Measurements from ENCODE around the gene SNX21. TPM values are rescaled to one million over a fixed set of nuclear protein-coding genes. Genes with fewer than 3 reads are reported as not detected.

SNX21 gene
- polyA plus RNA-seq, 2 of the 4 experiments (the other 2 are of a cell fraction), result 4.0 to 7.0 TPM

DNA sequence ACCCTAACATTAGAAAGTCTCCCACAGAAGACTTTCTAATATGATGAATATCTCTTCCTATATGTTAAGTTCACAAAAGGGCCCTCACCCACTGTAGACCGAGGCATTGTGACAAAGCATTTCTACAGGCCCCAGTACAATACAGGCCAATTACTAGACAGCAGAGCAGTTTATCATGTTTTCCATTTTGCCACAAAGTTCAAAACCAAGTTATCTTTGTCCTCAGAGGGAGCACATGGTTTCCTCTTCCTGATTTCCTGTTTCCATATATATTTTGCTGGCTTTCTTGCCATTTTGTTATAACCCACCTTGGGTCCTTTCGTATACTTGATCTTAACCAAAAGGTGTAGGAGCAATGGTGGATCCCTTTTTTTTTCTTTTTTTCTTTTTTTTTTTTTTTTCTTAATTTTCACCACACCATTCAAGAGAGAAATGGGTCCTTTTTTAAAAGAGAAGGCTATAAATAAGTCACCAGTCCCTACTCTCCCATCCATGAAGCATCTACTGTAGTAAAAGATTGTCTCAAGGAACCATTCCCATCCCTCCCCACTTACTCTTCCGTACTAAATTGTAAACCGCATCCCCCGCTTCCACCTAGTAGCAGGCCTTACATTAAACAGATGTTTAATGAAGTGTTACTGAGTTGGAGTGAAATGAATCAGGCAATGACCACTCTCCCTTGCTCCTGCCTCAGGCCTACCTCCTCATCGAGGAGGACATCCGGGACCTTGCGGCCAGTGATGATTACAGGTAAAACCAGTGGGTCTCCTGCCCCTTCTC lies 23.2 kb upstream of the SNX21 start:
- FAIRE-seq, result no peak

DNA sequence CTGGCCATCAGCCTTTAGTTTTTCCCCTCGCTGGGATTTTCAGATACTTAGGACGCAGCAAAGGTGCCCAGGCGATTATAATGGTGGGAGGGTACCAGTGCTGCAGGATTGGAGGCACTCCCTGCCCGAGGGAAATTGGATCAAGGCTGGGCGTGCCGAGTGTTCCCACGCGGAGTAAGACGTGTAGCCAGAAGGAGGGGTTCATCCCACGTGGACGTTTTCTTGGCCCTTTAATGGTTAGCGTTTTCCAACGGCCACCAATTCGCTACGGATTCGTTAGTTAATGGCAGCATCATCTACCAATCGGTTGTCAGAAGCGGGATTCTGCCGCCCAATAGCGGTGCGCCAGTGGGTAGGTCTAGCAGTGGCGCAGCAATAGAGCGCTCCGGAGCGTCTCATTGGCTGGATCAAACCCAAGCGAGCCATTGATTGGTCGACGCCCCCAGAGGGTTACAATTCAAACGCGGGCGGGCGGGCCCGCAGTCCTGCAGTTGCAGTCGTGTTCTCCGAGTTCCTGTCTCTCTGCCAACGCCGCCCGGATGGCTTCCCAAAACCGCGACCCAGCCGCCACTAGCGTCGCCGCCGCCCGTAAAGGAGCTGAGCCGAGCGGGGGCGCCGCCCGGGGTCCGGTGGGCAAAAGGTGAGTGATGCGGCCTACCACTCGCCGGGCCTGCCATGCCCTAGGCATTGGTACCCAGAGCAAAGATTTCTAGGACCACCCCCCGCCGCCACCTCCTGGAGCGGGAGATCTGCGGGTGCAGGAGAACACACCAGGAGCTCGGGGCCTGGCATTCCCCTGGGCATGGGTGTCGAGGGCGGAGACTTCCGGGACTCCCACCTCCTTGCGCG lies 21.2 kb upstream of the SNX21 start, which contains the start of gene UBE2C:
TSS of gene UBE2C (plus strand) at position 488 of the 849 bp plus-strand sequence. CDS start at position 540, 52 bp downstream.
- peak within 1 kb of the TSS; percentile 87 for H3K4me3 ChIP-seq
- FAIRE-seq, result peak; percentile 39
- peak within 1 kb of the TSS; percentile 99 for H3K4me2 ChIP-seq
- ATAC-seq, result peak; percentile 97 to 99
- H3K9me3 ChIP-seq, result no peaks in the 10 kb centered on the region
- peak; percentile 99 to 100 for DNase-seq (ENCODE audit: low read depth in 1 of 2, low spot score in 1 of 2)
- H3K4me1 ChIP-seq, result peaks cover 43% of the 10 kb centered on the region
- H3K27ac ChIP-seq, result peak within 1 kb of the TSS; percentile 84 to 93
- ChIA-PET POLR2A (interaction anchor here (0.8 to 1.5 kb wide), 2 partner anchors 10 to 22 kb away, joined by 3 to 6 read pairs; partner anchors contain the start of gene SNX21), CTCF (interaction anchor here (0.9 to 4.9 kb wide), 4 partner anchors 10 to 153 kb away, joined by 3 to 30 read pairs (median 6); partner anchors contain the start of genes DNTTIP1 and WFDC3)
- WGBS (ENCODE audit: missing lambda C conversion rate), result 1% methylated on average over 29 of the region's 65 CpGs
- TF ChIP-seq, protein P1, sequence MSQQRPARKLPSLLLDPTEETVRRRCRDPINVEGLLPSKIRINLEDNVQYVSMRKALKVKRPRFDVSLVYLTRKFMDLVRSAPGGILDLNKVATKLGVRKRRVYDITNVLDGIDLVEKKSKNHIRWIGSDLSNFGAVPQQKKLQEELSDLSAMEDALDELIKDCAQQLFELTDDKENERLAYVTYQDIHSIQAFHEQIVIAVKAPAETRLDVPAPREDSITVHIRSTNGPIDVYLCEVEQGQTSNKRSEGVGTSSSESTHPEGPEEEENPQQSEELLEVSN (IDR thresholded peaks at IDR 0.05; ENCODE audit: borderline replicate concordance, low read depth), result peak; percentile 47; the same call in 1 of the 2 replicates
- TF ChIP-seq BHLHE40 (IDR thresholded peaks at IDR 0.05; ENCODE audit: low read depth, low read length), result no peak
- TF ChIP-seq KDM5A (IDR thresholded peaks at IDR 0.05), result peak; percentile 85
- peak; percentile 32 for TF ChIP-seq POLR2A (IDR thresholded peaks at IDR 0.05; ENCODE audit: low read length)
- TF ChIP-seq BCL3 (IDR thresholded peaks at IDR 0.05), result no peak
- peak; percentile 89 for TF ChIP-seq USF2 (IDR thresholded peaks at IDR 0.05)
- TF ChIP-seq FOSB (CRISPR knock-in tag; IDR thresholded peaks at IDR 0.05), result no peak
- TF ChIP-seq RAD21 (conservative IDR thresholded peaks at IDR 0.05 in 1 of 2, IDR thresholded peaks at IDR 0.05 in 1 of 2), result no peak
- TF ChIP-seq JUNB (IDR thresholded peaks at IDR 0.05), result no peak
- TF ChIP-seq HDAC2 (IDR thresholded peaks at IDR 0.05), result peak; percentile 88

More for the DNA sequence above, 23.2 kb upstream of the SNX21 start:
- H3K4me2 ChIP-seq, result no peak overlapping the region
- ATAC-seq (no peak), DNase-seq (ENCODE audit: low read depth in 1 of 2, low spot score in 1 of 2) (no peak)
- POLR2A ChIA-PET, result no interaction called here
- H3K27ac ChIP-seq, result no peak overlapping the region
- whole genome bisulfite sequencing (ENCODE audit: missing lambda C conversion rate), result 95% methylated on average over 8 of the region's 8 CpGs
- CTCF ChIA-PET, result interaction anchor here (0.6 to 3.5 kb wide), 3 partner anchors 11 to 157 kb away, joined by 3 to 19 read pairs (median 4); no protein-coding TSS in a partner anchor
- no peaks in the 10 kb centered on the region for H3K9me3 ChIP-seq
- TF ChIP-seq RAD21 (conservative IDR thresholded peaks at IDR 0.05 in 1 of 2, IDR thresholded peaks at IDR 0.05 in 1 of 2), result no peak
- TF ChIP-seq NFE2L2 (conservative IDR thresholded peaks at IDR 0.05; ENCODE audit: low read length), result no peak
- TF ChIP-seq KDM1A (IDR thresholded peaks at IDR 0.05; ENCODE audit: low read depth), result no peak
- no peak for TF ChIP-seq FOXS1 (CRISPR knock-in tag; IDR thresholded peaks at IDR 0.05)
- no peak for TF ChIP-seq REST (IDR thresholded peaks at IDR 0.05)
- no peak for TF ChIP-seq EP300 (IDR thresholded peaks at IDR 0.05)
- no peak for TF ChIP-seq PBX3 (IDR thresholded peaks at IDR 0.05)
- TF ChIP-seq EHMT2 (IDR thresholded peaks at IDR 0.05; ENCODE audit: low read depth), result no peak
- no peak for TF ChIP-seq CBX8 (IDR thresholded peaks at IDR 0.05)
- TF ChIP-seq ZNF302 (CRISPR knock-in tag; IDR thresholded peaks at IDR 0.05), result no peak
- no peak for TF ChIP-seq POLR2AphosphoS2 (conservative IDR thresholded peaks at IDR 0.05; ENCODE audit: low read length)
- no peak for TF ChIP-seq ATOH8 (CRISPR knock-in tag; IDR thresholded peaks at IDR 0.05; ENCODE audit: low read depth)
- no peak for TF ChIP-seq JUN (IDR thresholded peaks at IDR 0.05)
- no peak for TF ChIP-seq NR3C1 (IDR thresholded peaks at IDR 0.05)
- no peak for TF ChIP-seq RARB (CRISPR knock-in tag; IDR thresholded peaks at IDR 0.05)
- H3K4me3 ChIP-seq, result no peak overlapping the region
- peaks cover 25% of the 10 kb centered on the region for H3K4me1 ChIP-seq

Measured in A549 (cell line).